ENCODE data around the gene ATP6AP1.
A peak's percentile ranks its signal among the peaks of the same experiment; 100 is the strongest.

ATP6AP1 gene

DNA sequence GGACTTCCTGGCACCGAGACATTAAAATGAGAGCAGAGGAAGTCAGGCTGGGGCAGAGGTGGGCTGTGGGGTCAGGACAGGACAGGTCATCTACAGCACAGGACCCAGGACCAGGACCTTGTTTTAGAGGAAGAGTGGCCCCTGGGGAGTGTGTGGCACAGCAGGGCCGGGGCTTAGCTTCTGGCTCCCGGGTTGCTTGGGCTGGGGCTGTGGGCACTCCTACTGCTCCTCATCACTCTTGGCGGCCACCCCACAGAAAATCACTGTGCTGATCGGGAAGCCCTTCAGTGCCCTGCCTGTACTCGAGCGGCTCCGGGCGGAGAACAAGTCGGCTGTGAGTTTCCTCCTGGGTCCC is 8.1 kb upstream of the ATP6AP1 start:
- Histone ChIP-seq H3K27me3 (ENCODE audit: low read depth, low read length) (no peaks in the 10 kb centered on the region), H3K36me3 (replicated peaks; ENCODE audit: low read depth, low read length) (peaks cover 7% of the 10 kb centered on the region), H3K27ac (ENCODE audit: low read length) (no peak overlapping the region), H3K4me3 (ENCODE audit: low read length) (no peak overlapping the region), H3K4me1 (ENCODE audit: low read length) (peaks cover 18% of the 10 kb centered on the region), H2AFZ (ENCODE audit: low read depth, low read length) (no peak overlapping the region), H4K20me1 (ENCODE audit: insufficient read depth, low read length) (no peaks in the 10 kb centered on the region), H3K79me2 (ENCODE audit: low read length) (no peaks in the 10 kb centered on the region), H3K4me2 (ENCODE audit: low read length) (no peak overlapping the region), H3K9me3 (ENCODE audit: insufficient read depth, low read length) (no peaks in the 10 kb centered on the region), H3K9ac (ENCODE audit: low read length) (no peak overlapping the region)
- no peak for TF ChIP-seq EZH2phosphoT487 (IDR thresholded peaks at IDR 0.05; ENCODE audit: low read depth)
- TF ChIP-seq, protein P1, sequence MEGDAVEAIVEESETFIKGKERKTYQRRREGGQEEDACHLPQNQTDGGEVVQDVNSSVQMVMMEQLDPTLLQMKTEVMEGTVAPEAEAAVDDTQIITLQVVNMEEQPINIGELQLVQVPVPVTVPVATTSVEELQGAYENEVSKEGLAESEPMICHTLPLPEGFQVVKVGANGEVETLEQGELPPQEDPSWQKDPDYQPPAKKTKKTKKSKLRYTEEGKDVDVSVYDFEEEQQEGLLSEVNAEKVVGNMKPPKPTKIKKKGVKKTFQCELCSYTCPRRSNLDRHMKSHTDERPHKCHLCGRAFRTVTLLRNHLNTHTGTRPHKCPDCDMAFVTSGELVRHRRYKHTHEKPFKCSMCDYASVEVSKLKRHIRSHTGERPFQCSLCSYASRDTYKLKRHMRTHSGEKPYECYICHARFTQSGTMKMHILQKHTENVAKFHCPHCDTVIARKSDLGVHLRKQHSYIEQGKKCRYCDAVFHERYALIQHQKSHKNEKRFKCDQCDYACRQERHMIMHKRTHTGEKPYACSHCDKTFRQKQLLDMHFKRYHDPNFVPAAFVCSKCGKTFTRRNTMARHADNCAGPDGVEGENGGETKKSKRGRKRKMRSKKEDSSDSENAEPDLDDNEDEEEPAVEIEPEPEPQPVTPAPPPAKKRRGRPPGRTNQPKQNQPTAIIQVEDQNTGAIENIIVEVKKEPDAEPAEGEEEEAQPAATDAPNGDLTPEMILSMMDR (IDR thresholded peaks at IDR 0.05; ENCODE audit: low read depth, low read length) = no peak

DNA sequence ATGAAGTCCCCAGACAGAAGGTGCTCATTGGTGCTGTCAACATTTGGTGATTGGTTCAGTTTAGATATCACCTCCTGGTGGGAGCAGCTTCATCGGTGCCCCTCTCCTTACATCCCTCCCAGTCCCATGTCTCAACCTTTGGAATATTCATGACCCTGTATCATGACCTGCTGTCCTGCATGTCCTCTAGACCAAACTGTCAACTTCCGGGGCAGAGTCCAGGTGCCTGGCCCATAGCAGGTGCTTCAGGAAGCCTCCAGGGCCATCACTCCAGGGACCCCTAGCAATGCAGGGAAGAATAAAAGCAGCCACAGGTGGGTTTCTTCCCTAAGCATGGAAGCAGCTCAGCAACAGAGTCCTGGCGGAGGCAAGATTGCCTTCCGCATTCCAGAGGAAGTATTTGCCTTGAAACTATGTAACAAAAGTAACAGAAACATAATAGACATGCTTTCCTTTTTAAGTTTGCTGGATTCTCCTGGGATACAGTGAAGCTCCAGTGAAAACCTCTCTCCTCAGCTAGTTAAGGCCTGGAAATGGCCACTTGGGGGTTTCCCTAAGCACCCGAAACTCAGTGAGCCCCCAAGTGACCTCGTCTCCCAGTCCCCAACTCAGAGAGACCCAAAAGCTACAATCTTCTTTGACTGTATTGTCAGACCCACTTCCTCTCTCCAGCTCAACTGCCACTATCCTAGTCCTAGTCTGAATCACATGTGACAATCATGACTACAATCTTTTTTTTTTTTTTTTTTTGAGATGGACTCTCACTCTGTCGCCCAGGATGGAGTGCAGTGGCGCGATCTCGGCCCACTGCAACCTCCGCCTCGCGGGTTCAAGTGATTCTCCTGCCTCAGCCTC is 1.3 kb upstream of the ATP6AP1 start:
- 0 out of 2 replicates have a peak overlapping the region, but pooled peaks have one; percentile 3 for H3K4me2 ChIP-seq (ENCODE audit: low read length)
- no peak overlapping the region for H3K9ac ChIP-seq (ENCODE audit: low read length)
- H3K36me3 ChIP-seq (replicated peaks; ENCODE audit: low read depth, low read length) = no peaks in the 10 kb centered on the region
- no peak for TF ChIP-seq EZH2phosphoT487 (IDR thresholded peaks at IDR 0.05; ENCODE audit: low read depth)
- TF ChIP-seq, protein P1 (IDR thresholded peaks at IDR 0.05; ENCODE audit: low read depth, low read length) = no peak
- no peak overlapping the region for H3K27ac ChIP-seq (ENCODE audit: low read length)
- H3K4me1 ChIP-seq (ENCODE audit: low read length) = peaks cover 12% of the 10 kb centered on the region
- peaks cover 22% of the 10 kb centered on the region for H3K79me2 ChIP-seq (ENCODE audit: low read length)
- no peak overlapping the region for H2AFZ ChIP-seq (ENCODE audit: low read depth, low read length)
- no peaks in the 10 kb centered on the region for H4K20me1 ChIP-seq (ENCODE audit: insufficient read depth, low read length)
- H3K4me3 ChIP-seq (ENCODE audit: low read length) = no peak overlapping the region
- no peaks in the 10 kb centered on the region for H3K27me3 ChIP-seq (ENCODE audit: low read depth, low read length)
- no peaks in the 10 kb centered on the region for H3K9me3 ChIP-seq (ENCODE audit: insufficient read depth, low read length)

DNA sequence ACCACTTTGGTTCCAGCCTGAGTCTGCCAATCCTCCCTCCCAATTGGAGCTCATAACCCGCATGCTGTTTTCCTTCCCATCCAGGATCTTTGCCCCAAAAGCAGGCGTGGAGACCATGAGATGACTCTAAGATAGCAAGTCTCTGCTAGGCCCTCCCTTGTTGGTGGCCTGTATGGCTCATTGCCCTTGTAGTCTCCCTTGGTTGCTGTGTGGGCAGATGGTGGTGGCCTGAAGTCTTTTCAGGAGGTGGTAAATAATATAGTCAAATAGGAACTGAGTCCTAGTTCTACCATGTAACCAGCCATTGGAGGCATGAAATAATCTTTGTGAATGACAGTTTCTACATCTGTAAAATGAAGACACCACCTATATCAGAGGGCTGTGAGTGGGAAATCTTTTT is 1.2 kb downstream of the ATP6AP1 start:
- no peak overlapping the region for H3K9ac ChIP-seq (ENCODE audit: low read length)
- TF ChIP-seq EZH2phosphoT487 (IDR thresholded peaks at IDR 0.05; ENCODE audit: low read depth) = no peak
- TF ChIP-seq, protein P1 (IDR thresholded peaks at IDR 0.05; ENCODE audit: low read depth, low read length) = no peak
- no peak overlapping the region for H3K27ac ChIP-seq (ENCODE audit: low read length)
- H3K4me1 ChIP-seq (ENCODE audit: low read length) = peaks cover 12% of the 10 kb centered on the region
- peak overlapping the region; percentile 87 for H3K4me2 ChIP-seq (ENCODE audit: low read length)
- no peaks in the 10 kb centered on the region for H4K20me1 ChIP-seq (ENCODE audit: insufficient read depth, low read length)
- no peak overlapping the region for H2AFZ ChIP-seq (ENCODE audit: low read depth, low read length)
- peaks cover 22% of the 10 kb centered on the region for H3K79me2 ChIP-seq (ENCODE audit: low read length)
- no peaks in the 10 kb centered on the region for H3K27me3 ChIP-seq (ENCODE audit: low read depth, low read length)
- H3K4me3 ChIP-seq (ENCODE audit: low read length) = peak overlapping the region; percentile 95
- no peaks in the 10 kb centered on the region for H3K36me3 ChIP-seq (replicated peaks; ENCODE audit: low read depth, low read length)
- no peaks in the 10 kb centered on the region for H3K9me3 ChIP-seq (ENCODE audit: insufficient read depth, low read length)

DNA sequence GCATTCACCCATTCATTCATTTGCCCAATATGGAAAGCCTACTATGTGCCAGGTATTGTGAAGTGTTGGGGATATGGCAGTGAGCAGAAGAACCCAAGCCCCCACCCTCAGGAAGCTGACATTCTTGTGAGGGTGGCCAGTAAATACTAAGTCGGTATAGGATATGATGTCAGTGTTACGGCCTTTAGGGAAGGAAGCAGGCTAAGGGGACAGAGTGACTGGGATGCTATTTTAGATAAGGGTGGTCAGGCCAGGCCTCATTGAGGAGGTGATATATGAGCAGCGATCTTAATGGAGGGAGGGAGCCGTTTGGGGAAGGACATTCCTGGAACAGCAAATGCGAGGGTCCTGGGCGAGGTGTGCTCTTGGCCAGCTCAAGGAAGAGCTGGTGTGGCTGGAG is 2.0 kb downstream of the ATP6AP1 start:
- Histone ChIP-seq H3K36me3 (replicated peaks; ENCODE audit: low read depth, low read length) (no peaks in the 10 kb centered on the region), H3K4me2 (ENCODE audit: low read length) (no peak overlapping the region)

More for the DNA sequence above, 2.0 kb downstream of the ATP6AP1 start:
- no peaks in the 10 kb centered on the region for H3K27me3 ChIP-seq (ENCODE audit: low read depth, low read length)
- peaks cover 12% of the 10 kb centered on the region for H3K4me1 ChIP-seq (ENCODE audit: low read length)
- H2AFZ ChIP-seq (ENCODE audit: low read depth, low read length) = no peak overlapping the region
- H4K20me1 ChIP-seq (ENCODE audit: insufficient read depth, low read length) = no peaks in the 10 kb centered on the region
- no peak overlapping the region for H3K27ac ChIP-seq (ENCODE audit: low read length)
- peaks cover 22% of the 10 kb centered on the region for H3K79me2 ChIP-seq (ENCODE audit: low read length)
- H3K9me3 ChIP-seq (ENCODE audit: insufficient read depth, low read length) = no peaks in the 10 kb centered on the region
- H3K9ac ChIP-seq (ENCODE audit: low read length) = no peak overlapping the region
- TF ChIP-seq, protein P1 (IDR thresholded peaks at IDR 0.05; ENCODE audit: low read depth, low read length) = no peak
- no peak for TF ChIP-seq EZH2phosphoT487 (IDR thresholded peaks at IDR 0.05; ENCODE audit: low read depth)
- no peak overlapping the region for H3K4me3 ChIP-seq (ENCODE audit: low read length)
